Osteocyte (in vitro differentiated cells): ENCODE measurements around the gene NCCRP1. TPM values are rescaled to one million over a fixed set of nuclear protein-coding genes. Genes with fewer than 3 reads are reported as not detected.

ENCODE experiments used
- DNase-seq: peaks from one replicate; pipeline ENCODE4 v3.0.0; 2021; ENCODE audit warnings: mixed read lengths; ENCODE audit not compliant: unreplicated experiment; ENCODE audit errors: extremely low spot score
- H3K27ac Mint-ChIP-seq: one replicate; pipeline ENCODE4 v1.8.0; 2021; ENCODE audit warnings: mild to moderate bottlenecking, mixed read lengths; ENCODE audit not compliant: unreplicated experiment
- H3K27me3 Mint-ChIP-seq: one replicate; pipeline ENCODE4 v1.8.0; 2021; ENCODE audit warnings: mixed read lengths; ENCODE audit not compliant: unreplicated experiment
- H3K36me3 Mint-ChIP-seq: one replicate; pipeline ENCODE4 v1.8.0; 2021; ENCODE audit warnings: mixed read lengths; ENCODE audit not compliant: unreplicated experiment
- H3K4me1 Mint-ChIP-seq: one replicate; pipeline ENCODE4 v1.8.0; 2021; ENCODE audit warnings: mixed read lengths; ENCODE audit not compliant: unreplicated experiment
- H3K4me3 Mint-ChIP-seq: one replicate; pipeline ENCODE4 v1.8.0; 2021; ENCODE audit warnings: mild to moderate bottlenecking, moderate library complexity, mixed read lengths; ENCODE audit not compliant: unreplicated experiment
- H3K9me3 Mint-ChIP-seq: one replicate; pipeline ENCODE4 v1.8.0; 2021; ENCODE audit warnings: mixed read lengths; ENCODE audit not compliant: unreplicated experiment
- CTCF ChIP-seq: fragments of 200-600 bp; sonication (generic); IDR thresholded peaks from 2 replicates; pipeline ENCODE4 v1.5.0; 2021; ENCODE audit warnings: antibody characterized with exemption, mild to moderate bottlenecking, moderate library complexity
- total RNA-seq: library from RNA; stranded (reverse); gene quantifications from 2 replicates; pipeline ENCODE4 v1.2.1, GENCODE V29; 2021

The NCCRP1 gene
- total RNA-seq, 1 donor from 2014 or later: not detected

DNA sequence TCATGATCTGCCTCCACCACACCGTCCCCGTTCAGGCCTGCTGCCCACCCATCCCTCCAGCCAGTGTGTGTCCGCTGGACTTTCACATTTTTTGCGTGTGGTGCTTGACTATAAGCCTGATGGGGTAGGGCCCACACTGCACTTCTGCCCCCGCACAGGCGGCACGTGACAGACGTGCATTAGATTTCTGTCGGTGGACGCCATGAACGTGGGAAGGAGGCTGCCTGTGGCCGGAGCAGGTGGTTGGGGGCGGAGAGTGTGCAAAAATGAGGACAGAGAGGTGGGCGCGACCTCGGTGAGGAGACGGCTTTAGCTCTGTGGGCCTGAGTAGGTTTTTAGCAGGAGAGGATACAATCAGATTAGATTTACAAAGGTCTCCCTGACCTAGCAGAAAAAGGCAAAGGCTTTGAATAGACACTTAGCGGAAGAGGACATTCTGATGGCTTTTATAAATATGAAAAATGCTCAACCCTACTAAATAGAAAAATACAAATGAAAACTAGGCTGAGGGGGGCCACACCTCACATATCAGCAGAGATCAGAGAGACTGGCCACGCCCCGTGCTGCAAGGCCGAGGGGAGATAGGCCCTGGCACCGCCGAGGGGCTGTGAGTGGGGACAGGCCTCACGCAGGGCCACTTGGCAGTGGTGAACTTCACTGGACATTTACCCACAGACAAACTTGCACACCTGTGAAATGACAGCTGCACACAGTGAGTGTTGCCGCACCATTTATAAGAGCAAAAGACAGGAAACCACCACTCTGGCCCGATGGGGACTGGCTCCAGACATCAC, 45.8 kb upstream of the NCCRP1 start:
- no peaks in the 10 kb centered on the region for H3K4me1 Mint-ChIP-seq
- no peaks in the 10 kb centered on the region for H3K27me3 Mint-ChIP-seq
- peaks cover 6% of the 10 kb centered on the region for H3K36me3 Mint-ChIP-seq
- no peaks in the 10 kb centered on the region for H3K9me3 Mint-ChIP-seq
- no peak for DNase-seq
- TF ChIP-seq CTCF: no peak
- H3K4me3 Mint-ChIP-seq: no peak overlapping the region
- no peak overlapping the region for H3K27ac Mint-ChIP-seq

GRCh38 chr19:39152066-39152465, 44.7 kb upstream of the NCCRP1 start:
- H3K36me3 Mint-ChIP-seq: peaks cover 6% of the 10 kb centered on the region
- no peaks in the 10 kb centered on the region for H3K9me3 Mint-ChIP-seq
- no peak for DNase-seq
- no peak overlapping the region for H3K4me3 Mint-ChIP-seq
- no peaks in the 10 kb centered on the region for H3K27me3 Mint-ChIP-seq
- TF ChIP-seq CTCF: no peak
- peaks cover 3% of the 10 kb centered on the region for H3K4me1 Mint-ChIP-seq
- no peak overlapping the region for H3K27ac Mint-ChIP-seq

GRCh38 chr19:39154100-39154628, 42.6 kb upstream of the NCCRP1 start:
- Mint-ChIP-seq H3K4me3 (no peak overlapping the region), H3K27me3 (no peaks in the 10 kb centered on the region), H3K4me1 (peaks cover 13% of the 10 kb centered on the region), H3K9me3 (no peaks in the 10 kb centered on the region), H3K36me3 (peaks cover 6% of the 10 kb centered on the region), H3K27ac (no peak overlapping the region)
- TF ChIP-seq CTCF: no peak
- no peak for DNase-seq

DNA sequence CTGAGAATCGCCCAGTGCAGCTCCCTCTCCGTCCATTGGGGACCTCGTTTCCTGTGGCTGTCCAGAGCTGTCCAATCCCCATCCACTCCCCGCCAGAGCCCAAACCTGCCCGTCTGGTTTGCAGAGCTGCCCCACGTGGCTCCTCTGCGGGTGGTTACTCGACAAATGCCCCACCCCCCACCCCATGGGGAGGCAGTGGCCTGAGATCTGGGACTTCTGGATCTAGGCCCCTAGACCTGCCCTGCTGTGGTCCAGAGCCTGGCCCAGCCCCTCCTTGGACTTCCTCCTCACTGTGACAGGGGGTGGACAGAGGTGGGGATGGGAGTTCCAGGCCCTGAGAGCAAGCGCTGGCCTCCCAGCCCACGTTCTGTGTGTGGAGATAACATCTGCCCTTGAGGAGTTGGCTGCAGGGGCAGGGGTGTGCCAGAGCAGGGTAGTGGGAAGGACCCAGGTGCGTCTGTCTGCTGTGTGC, 42.1 kb upstream of the NCCRP1 start:
- no peaks in the 10 kb centered on the region for H3K9me3 Mint-ChIP-seq
- peaks cover 13% of the 10 kb centered on the region for H3K4me1 Mint-ChIP-seq
- no peak for DNase-seq
- H3K4me3 Mint-ChIP-seq: no peak overlapping the region
- no peak overlapping the region for H3K27ac Mint-ChIP-seq
- H3K36me3 Mint-ChIP-seq: peaks cover 6% of the 10 kb centered on the region
- no peak for TF ChIP-seq CTCF
- H3K27me3 Mint-ChIP-seq: no peaks in the 10 kb centered on the region

- no peak for DNase-seq
- H3K9me3 Mint-ChIP-seq: no peaks in the 10 kb centered on the region
- no peak for TF ChIP-seq CTCF
- H3K4me1 Mint-ChIP-seq: peaks cover 13% of the 10 kb centered on the region
- H3K27ac Mint-ChIP-seq: no peak overlapping the region
- no peak overlapping the region for H3K4me3 Mint-ChIP-seq
- H3K36me3 Mint-ChIP-seq: peaks cover 6% of the 10 kb centered on the region
- no peaks in the 10 kb centered on the region for H3K27me3 Mint-ChIP-seq
Measured at GRCh38 chr19:39155114-39155700, 41.6 kb upstream of the NCCRP1 start.
